IPS-18a (cell line): ENCODE measurements around the gene CORO1A.
"Not testable (repeated sequence)": the region's sequence is repeated elsewhere in the genome, so short reads cannot be mapped to it uniquely, and the experiment has no call there.

Experiments used
- H3K27ac ChIP-seq: one replicate; pipeline ENCODE4 v1.5.1; 2013; ENCODE audit warnings: low read length
- H3K27me3 ChIP-seq: one replicate; pipeline ENCODE4 v1.6.1; 2013; ENCODE audit warnings: mild to moderate bottlenecking, low read length; ENCODE audit not compliant: control insufficient read depth, insufficient read depth
- H3K36me3 ChIP-seq: one replicate; pipeline ENCODE4 v1.6.1; 2013; ENCODE audit warnings: low read depth, low read length; ENCODE audit not compliant: control insufficient read depth
- H3K4me1 ChIP-seq: one replicate; pipeline ENCODE4 v1.6.1; 2013; ENCODE audit warnings: low read depth, low read length; ENCODE audit not compliant: control insufficient read depth
- H3K4me3 ChIP-seq: one replicate; pipeline ENCODE4 v1.5.1; 2013; ENCODE audit warnings: low read length
- H3K9ac ChIP-seq: one replicate; pipeline ENCODE4 v1.6.1; 2013; ENCODE audit warnings: mild to moderate bottlenecking, low read length, moderate library complexity
- H3K9me3 ChIP-seq: one replicate; pipeline ENCODE4 v1.6.1; 2013; ENCODE audit warnings: low read depth, low read length; ENCODE audit not compliant: control insufficient read depth

Gene CORO1A

GRCh38 chr16:30187971-30188561 lies 4.7 kb downstream of the CORO1A start:
- no peaks in the 10 kb centered on the region for H3K9me3 ChIP-seq
- no peak overlapping the region for H3K9ac ChIP-seq
- H3K4me3 ChIP-seq, result no peak overlapping the region
- H3K27me3 ChIP-seq, result peaks cover 13% of the 10 kb centered on the region
- H3K27ac ChIP-seq, result no peak overlapping the region
- no peaks in the 10 kb centered on the region for H3K4me1 ChIP-seq
- H3K36me3 ChIP-seq, result no peaks in the 10 kb centered on the region

GRCh38 chr16:30191158-30191557 lies 7.8 kb downstream of the CORO1A start:
- H3K36me3 ChIP-seq, H3K4me1 ChIP-seq: not testable (repeated sequence)

GRCh38 chr16:30193098-30193497 lies 9.7 kb downstream of the CORO1A start:
- not testable (repeated sequence) for H3K4me1 ChIP-seq

More at GRCh38 chr16:30191158-30191557, 7.8 kb downstream of the CORO1A start:
- H3K9ac ChIP-seq, H3K9me3 ChIP-seq, H3K27me3 ChIP-seq, H3K27ac ChIP-seq, H3K4me3 ChIP-seq: not testable (repeated sequence)

GRCh38 chr16:30193615-30194014 lies 10.2 kb downstream of the CORO1A start, which contains the start of the genes BOLA2B and SLX1A:
Gene BOLA2B, minus strand, starts transcription at chr16:30193666. Its CDS starts 71 bp downstream, at chr16:30193595.
Gene SLX1A, plus strand, starts transcription at chr16:30193875. Its CDS starts 210 bp downstream, at chr16:30194085.
- H3K9ac ChIP-seq, H3K9me3 ChIP-seq, H3K4me1 ChIP-seq, H3K4me3 ChIP-seq, H3K27ac ChIP-seq, H3K36me3 ChIP-seq, H3K27me3 ChIP-seq: not testable (repeated sequence)

More at GRCh38 chr16:30193098-30193497, 9.7 kb downstream of the CORO1A start:
- not testable (repeated sequence) for H3K27ac ChIP-seq, H3K36me3 ChIP-seq, H3K27me3 ChIP-seq, H3K9me3 ChIP-seq, H3K4me3 ChIP-seq, H3K9ac ChIP-seq

GRCh38 chr16:30194172-30194925 lies 10.9 kb downstream of the CORO1A start:
- not testable (repeated sequence) for H3K27ac ChIP-seq, H3K9ac ChIP-seq, H3K4me3 ChIP-seq, H3K36me3 ChIP-seq, H3K4me1 ChIP-seq, H3K27me3 ChIP-seq, H3K9me3 ChIP-seq

- not testable (repeated sequence) for H3K4me1 ChIP-seq, H3K4me3 ChIP-seq, H3K36me3 ChIP-seq, H3K27ac ChIP-seq, H3K27me3 ChIP-seq, H3K9ac ChIP-seq, H3K9me3 ChIP-seq
These were observed 13.6 kb downstream of the CORO1A start for GRCh38 chr16:30197001-30197400.

GRCh38 chr16:30199049-30199448 lies 15.6 kb downstream of the CORO1A start, which contains the start of gene SULT1A3:
Gene SULT1A3, plus strand, starts transcription at chr16:30199255. Its CDS starts 1,474 bp downstream, at chr16:30200729.
- not testable (repeated sequence) for H3K27me3 ChIP-seq, H3K4me1 ChIP-seq, H3K4me3 ChIP-seq, H3K27ac ChIP-seq, H3K36me3 ChIP-seq, H3K9ac ChIP-seq, H3K9me3 ChIP-seq

GRCh38 chr16:30199608-30200343 lies 16.4 kb downstream of the CORO1A start:
- H3K9ac ChIP-seq, H3K4me1 ChIP-seq, H3K36me3 ChIP-seq, H3K27ac ChIP-seq, H3K9me3 ChIP-seq, H3K4me3 ChIP-seq, H3K27me3 ChIP-seq: not testable (repeated sequence)

GRCh38 chr16:30205541-30206236 lies 22.3 kb downstream of the CORO1A start:
- not testable (repeated sequence) for H3K36me3 ChIP-seq, H3K4me1 ChIP-seq, H3K27ac ChIP-seq, H3K4me3 ChIP-seq, H3K9me3 ChIP-seq, H3K27me3 ChIP-seq, H3K9ac ChIP-seq

- H3K9ac ChIP-seq, H3K4me1 ChIP-seq, H3K4me3 ChIP-seq, H3K27me3 ChIP-seq, H3K36me3 ChIP-seq, H3K9me3 ChIP-seq, H3K27ac ChIP-seq: not testable (repeated sequence)
These were observed 22.9 kb downstream of the CORO1A start for GRCh38 chr16:30206252-30206651.

GRCh38 chr16:30207063-30207704 lies 23.8 kb downstream of the CORO1A start:
- not testable (repeated sequence) for H3K27me3 ChIP-seq, H3K4me3 ChIP-seq, H3K4me1 ChIP-seq, H3K9ac ChIP-seq, H3K36me3 ChIP-seq, H3K9me3 ChIP-seq, H3K27ac ChIP-seq
